ENCODE measurements around the gene TMEM125.

GRCh38 chr1:43235451-43236121 is 34.2 kb upstream of the TMEM125 start:
- TF ChIP-seq CTCF (conservative IDR thresholded peaks at IDR 0.05; ENCODE audit: low read length) = no peak
- no peak for TF ChIP-seq EZH2phosphoT487 (IDR thresholded peaks at IDR 0.05; ENCODE audit: borderline replicate concordance)
